Esophagus muscularis mucosa (tissue), 4 donors: ENCODE results near the gene NECTIN2.
"Not testable (repeated sequence)": the region's sequence is repeated elsewhere in the genome, so short reads cannot be mapped to it uniquely, and the experiment has no call there.

Experiments
- CTCF ChIP-seq, 3 experiments: fragments of 200-600 bp in 2 of 3; fragments of 450-650 bp in 1 of 3; sonication (generic) in 2 of 3; IDR thresholded peaks; one replicate each; pipeline ENCODE4 v1.5.1; 2017 to 2019; ENCODE audit warnings: antibody characterized with exemption in 3 of 3, mild to moderate bottlenecking in 2 of 3, moderate library complexity in 1 of 3
- EP300 ChIP-seq: sonication (generic); formaldehyde crosslinking; IDR thresholded peaks from one replicate; pipeline ENCODE4 v1.6.1; 2017; ENCODE audit warnings: antibody characterized with exemption
- POLR2A ChIP-seq: fragments of 450-650 bp; IDR thresholded peaks from one replicate; pipeline ENCODE4 v1.6.1; 2017; ENCODE audit warnings: antibody characterized with exemption, moderate library complexity, mild to moderate bottlenecking, low read depth
- POLR2AphosphoS5 ChIP-seq, 2 donors: sonication (generic); formaldehyde crosslinking; IDR thresholded peaks; one replicate each; pipeline ENCODE4 v1.6.1; 2017; ENCODE audit warnings: antibody characterized with exemption in 2 of 2

GRCh38 chr19:44888335-44888734 lies 42.2 kb downstream of the NECTIN2 start:
- TF ChIP-seq CTCF (IDR thresholded peaks at IDR 0.05); POLR2A; EP300; POLR2AphosphoS5 (IDR thresholded peaks at IDR 0.05): not testable (repeated sequence)
